ENCODE results near the gene STARD5. TPM values are rescaled to one million over a fixed set of nuclear protein-coding genes. Genes with fewer than 3 reads are reported as not detected.

The STARD5 gene
- total RNA-seq, 1 experiment from 2014 or later, result 0.40 TPM

GRCh38 chr15:81296186-81296585 lies 27.8 kb downstream of the STARD5 start:
- DNase-seq (ENCODE audit: extremely low read depth, low read depth), result no peak

- DNase-seq (ENCODE audit: extremely low read depth, low read depth), result no peak
These were observed 28.3 kb downstream of the STARD5 start for GRCh38 chr15:81295486-81296121.

GRCh38 chr15:81294516-81294880 lies 29.4 kb downstream of the STARD5 start:
- no peak for DNase-seq (ENCODE audit: extremely low read depth, low read depth)

- no peak for DNase-seq (ENCODE audit: extremely low read depth, low read depth)
These were observed 30.0 kb downstream of the STARD5 start for GRCh38 chr15:81293728-81294515.

- no peak for DNase-seq (ENCODE audit: extremely low read depth, low read depth)
These were observed 31.4 kb downstream of the STARD5 start for GRCh38 chr15:81292523-81293001.

- DNase-seq (ENCODE audit: extremely low read depth, low read depth), result no peak
These were observed 31.9 kb downstream of the STARD5 start for GRCh38 chr15:81291916-81292522.

- no peak for DNase-seq (ENCODE audit: extremely low read depth, low read depth)
These were observed 34.0 kb downstream of the STARD5 start for GRCh38 chr15:81289910-81290309.

GRCh38 chr15:81288616-81289015 lies 35.3 kb downstream of the STARD5 start:
- no peak for DNase-seq (ENCODE audit: extremely low read depth, low read depth)

GRCh38 chr15:81288040-81288439 lies 35.9 kb downstream of the STARD5 start:
- DNase-seq (ENCODE audit: extremely low read depth, low read depth), result no peak

GRCh38 chr15:81286621-81287121 lies 37.3 kb downstream of the STARD5 start:
- DNase-seq (ENCODE audit: extremely low read depth, low read depth), result no peak

- no peak for DNase-seq (ENCODE audit: extremely low read depth, low read depth)
These were observed 38.5 kb downstream of the STARD5 start for GRCh38 chr15:81285461-81285860.

- DNase-seq (ENCODE audit: extremely low read depth, low read depth), result no peak
These were observed 39.5 kb downstream of the STARD5 start for GRCh38 chr15:81284256-81285031.

GRCh38 chr15:81282911-81283310 lies 41.0 kb downstream of the STARD5 start:
- DNase-seq (ENCODE audit: extremely low read depth, low read depth), result no peak

- DNase-seq (ENCODE audit: extremely low read depth, low read depth), result no peak
These were observed 41.4 kb downstream of the STARD5 start for GRCh38 chr15:81282606-81282895.

- DNase-seq (ENCODE audit: extremely low read depth, low read depth), result no peak
These were observed 42.0 kb downstream of the STARD5 start for GRCh38 chr15:81281766-81282605.

GRCh38 chr15:81281456-81281735 lies 42.5 kb downstream of the STARD5 start:
- DNase-seq (ENCODE audit: extremely low read depth, low read depth), result no peak

- no peak for DNase-seq (ENCODE audit: extremely low read depth, low read depth)
These were observed 43.1 kb downstream of the STARD5 start for GRCh38 chr15:81280696-81281455.

- DNase-seq (ENCODE audit: extremely low read depth, low read depth), result no peak
These were observed 44.1 kb downstream of the STARD5 start for GRCh38 chr15:81279621-81280485.
